Activated naive CD8-positive, alpha-beta T cell treated with anti-CD3 and anti-CD28 coated beads, Interleukin-2, amount 10 ng/mL, durations not matched to agents 7 days and 5 days (primary cell): ENCODE results near the gene CCT3. TPM values are rescaled to one million over a fixed set of nuclear protein-coding genes. Genes with fewer than 3 reads are reported as not detected.

Experiments used
- ATAC-seq: fragments of 150-1000 bp; cut with Tn5 transposase; one replicate; pipeline ENCODE4 v1.10.0; 2021; ENCODE audit warnings: low read depth, moderate library complexity
- POLR2A ChIA-PET: fragments of 350-600 bp; sonication (Branson Sonifier 250); formaldehyde crosslinking; loops from one replicate; lab custom pipeline; 2021; ENCODE audit warnings: antibody characterized with exemption; lab: Charles Lee
- DNase-seq: peaks from one replicate; pipeline ENCODE4 v3.0.0; 2021
- H3K27ac Mint-ChIP-seq: one replicate; pipeline ENCODE4 v1.8.0; 2022; ENCODE audit warnings: mild to moderate bottlenecking, mixed read lengths
- H3K27me3 Mint-ChIP-seq: one replicate; pipeline ENCODE4 v1.8.0; 2022; ENCODE audit warnings: mild to moderate bottlenecking, moderate library complexity, mixed read lengths
- H3K36me3 Mint-ChIP-seq: one replicate; pipeline ENCODE4 v1.8.0; 2021; ENCODE audit warnings: mild to moderate bottlenecking, mixed read lengths
- H3K4me1 Mint-ChIP-seq: one replicate; pipeline ENCODE4 v1.8.0; 2021; ENCODE audit warnings: mixed read lengths
- H3K4me3 Mint-ChIP-seq: one replicate; pipeline ENCODE4 v1.8.0; 2022; ENCODE audit warnings: mild to moderate bottlenecking, moderate library complexity, mixed read lengths
- H3K9me3 Mint-ChIP-seq: one replicate; pipeline ENCODE4 v1.8.0; 2021; ENCODE audit warnings: mixed read lengths
- total RNA-seq, 2 experiments: library from RNA; stranded (reverse); gene quantifications; one replicate each; pipeline ENCODE4 v1.2.3, GENCODE V29; 2021

The CCT3 gene
- total RNA-seq, 2 experiments from 2014 or later, result 163 to 165 TPM

- ATAC-seq, result no peak
- no peaks in the 10 kb centered on the region for H3K27me3 Mint-ChIP-seq
- peaks cover 16% of the 10 kb centered on the region for H3K36me3 Mint-ChIP-seq
- no peak overlapping the region for H3K27ac Mint-ChIP-seq
- POLR2A ChIA-PET, result interaction anchor here (1.4 kb wide), 1 partner anchor 34 kb away, joined by 4 read pairs; no protein-coding TSS in a partner anchor
- H3K4me3 Mint-ChIP-seq, result peak overlapping the region; percentile 2
- H3K9me3 Mint-ChIP-seq, result no peaks in the 10 kb centered on the region
- no peak for DNase-seq
- peaks cover 29% of the 10 kb centered on the region for H3K4me1 Mint-ChIP-seq
Observed at GRCh38 chr1:156279837-156280236, 58.3 kb downstream of the CCT3 start.

DNA sequence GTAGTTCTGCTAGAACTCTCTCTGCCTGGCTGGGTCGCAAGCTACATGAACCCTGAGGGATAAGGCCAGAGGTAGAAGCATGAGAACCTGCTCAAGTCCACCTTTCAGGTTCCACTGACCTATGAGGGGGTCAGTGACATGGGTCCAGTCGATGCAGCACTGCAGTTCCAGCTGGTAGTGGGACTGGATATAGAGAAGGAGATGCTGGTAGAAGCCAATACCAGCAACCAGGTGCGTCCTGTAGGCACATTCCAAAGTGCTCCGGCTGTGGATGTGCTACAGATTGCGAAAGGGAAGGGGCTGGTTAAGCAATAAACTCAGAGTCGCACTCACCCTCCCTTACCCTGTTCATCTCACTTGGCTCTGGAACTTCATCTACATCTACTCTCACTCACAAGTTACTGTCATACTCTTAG, 61.1 kb downstream of the CCT3 start:
- POLR2A ChIA-PET, result interaction anchor here (1.0 kb wide), 1 partner anchor 130 kb away, joined by 3 read pairs; no protein-coding TSS in a partner anchor
- Mint-ChIP-seq H3K4me1 (peaks cover 22% of the 10 kb centered on the region), H3K27me3 (no peaks in the 10 kb centered on the region), H3K4me3 (no peak overlapping the region), H3K36me3 (peaks cover 32% of the 10 kb centered on the region), H3K9me3 (no peaks in the 10 kb centered on the region), H3K27ac (no peak overlapping the region)
- DNase-seq, result no peak
- ATAC-seq, result no peak

DNA sequence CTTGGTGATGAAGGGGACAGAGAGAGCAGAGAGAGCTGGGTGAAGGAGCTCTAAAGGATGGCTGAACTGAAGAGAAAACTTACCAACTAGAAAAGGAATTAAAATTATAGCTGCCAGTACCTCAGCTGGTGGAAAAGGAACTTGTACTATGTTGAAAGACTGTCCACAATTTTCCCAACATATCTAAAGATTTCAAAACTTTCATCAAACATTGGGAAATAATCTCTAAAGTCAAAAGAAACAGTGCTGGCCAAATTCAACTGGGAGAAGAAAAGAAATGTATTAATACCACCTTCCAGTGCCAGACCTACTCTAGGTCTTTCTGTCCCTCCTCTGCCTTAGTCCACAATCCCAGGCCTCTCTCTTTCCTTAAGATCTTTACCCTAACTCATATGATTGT, 61.6 kb downstream of the CCT3 start:
- H3K27ac Mint-ChIP-seq, result no peak overlapping the region
- H3K4me3 Mint-ChIP-seq, result no peak overlapping the region
- POLR2A ChIA-PET, result interaction anchor here (1.0 kb wide), 1 partner anchor 129 kb away, joined by 3 read pairs; no protein-coding TSS in a partner anchor
- DNase-seq (no peak), ATAC-seq (no peak)
- H3K9me3 Mint-ChIP-seq, result no peaks in the 10 kb centered on the region
- H3K4me1 Mint-ChIP-seq, result peaks cover 20% of the 10 kb centered on the region
- no peaks in the 10 kb centered on the region for H3K27me3 Mint-ChIP-seq
- H3K36me3 Mint-ChIP-seq, result peaks cover 36% of the 10 kb centered on the region

- Mint-ChIP-seq H3K4me3 (no peak overlapping the region), H3K27ac (no peak overlapping the region), H3K36me3 (peaks cover 49% of the 10 kb centered on the region), H3K4me1 (peaks cover 3% of the 10 kb centered on the region), H3K27me3 (no peaks in the 10 kb centered on the region), H3K9me3 (no peaks in the 10 kb centered on the region)
- POLR2A ChIA-PET, result interaction anchor here (3.9 kb wide), 1 partner anchor 12 kb away, joined by 24 read pairs; the partner anchor contains the start of genes SMG5 and TMEM79
- ATAC-seq, result no peak
- DNase-seq, result no peak
Observed at GRCh38 chr1:156270314-156270713, 67.8 kb downstream of the CCT3 start.

GRCh38 chr1:156268336-156268735, 69.8 kb downstream of the CCT3 start:
- DNase-seq (no peak), ATAC-seq (no peak)
- Mint-ChIP-seq H3K36me3 (peaks cover 51% of the 10 kb centered on the region), H3K27ac (no peak overlapping the region), H3K27me3 (no peaks in the 10 kb centered on the region), H3K4me1 (peaks cover 1% of the 10 kb centered on the region), H3K4me3 (no peak overlapping the region), H3K9me3 (no peaks in the 10 kb centered on the region)
- POLR2A ChIA-PET, result interaction anchor here (1.2 kb wide), 1 partner anchor 14 kb away, joined by 3 read pairs; the partner anchor contains the start of gene SMG5

- no peaks in the 10 kb centered on the region for H3K27me3 Mint-ChIP-seq
- POLR2A ChIA-PET, result no interaction called here
- H3K4me3 Mint-ChIP-seq, result no peak overlapping the region
- peaks cover 40% of the 10 kb centered on the region for H3K36me3 Mint-ChIP-seq
- no peaks in the 10 kb centered on the region for H3K9me3 Mint-ChIP-seq
- no peak overlapping the region for H3K27ac Mint-ChIP-seq
- DNase-seq, result no peak
- ATAC-seq, result no peak
- peaks cover 1% of the 10 kb centered on the region for H3K4me1 Mint-ChIP-seq
Observed at GRCh38 chr1:156266051-156266450, 72.0 kb downstream of the CCT3 start.

- Mint-ChIP-seq H3K4me3 (no peak overlapping the region), H3K36me3 (peaks cover 44% of the 10 kb centered on the region), H3K27me3 (no peaks in the 10 kb centered on the region), H3K27ac (no peak overlapping the region), H3K4me1 (peaks cover 1% of the 10 kb centered on the region), H3K9me3 (no peaks in the 10 kb centered on the region)
- no peak for DNase-seq
- no peak for ATAC-seq
- POLR2A ChIA-PET, result interaction anchor here (0.6 to 1.7 kb wide), 3 partner anchors 19 to 74 kb away, joined by 4 to 9 read pairs (median 5); partner anchors contain the start of gene SMG5
Observed at GRCh38 chr1:156263288-156263655, 74.8 kb downstream of the CCT3 start.

- ATAC-seq, result no peak
- Mint-ChIP-seq H3K4me3 (no peak overlapping the region), H3K4me1 (peaks cover 4% of the 10 kb centered on the region), H3K9me3 (no peaks in the 10 kb centered on the region), H3K27ac (no peak overlapping the region), H3K27me3 (no peaks in the 10 kb centered on the region), H3K36me3 (peaks cover 48% of the 10 kb centered on the region)
- DNase-seq, result no peak
- POLR2A ChIA-PET, result interaction anchor here (1.7 kb wide), 1 partner anchor 20 kb away, joined by 9 read pairs; the partner anchor contains the start of gene SMG5
Observed at GRCh38 chr1:156262461-156263287, 75.4 kb downstream of the CCT3 start.

DNA sequence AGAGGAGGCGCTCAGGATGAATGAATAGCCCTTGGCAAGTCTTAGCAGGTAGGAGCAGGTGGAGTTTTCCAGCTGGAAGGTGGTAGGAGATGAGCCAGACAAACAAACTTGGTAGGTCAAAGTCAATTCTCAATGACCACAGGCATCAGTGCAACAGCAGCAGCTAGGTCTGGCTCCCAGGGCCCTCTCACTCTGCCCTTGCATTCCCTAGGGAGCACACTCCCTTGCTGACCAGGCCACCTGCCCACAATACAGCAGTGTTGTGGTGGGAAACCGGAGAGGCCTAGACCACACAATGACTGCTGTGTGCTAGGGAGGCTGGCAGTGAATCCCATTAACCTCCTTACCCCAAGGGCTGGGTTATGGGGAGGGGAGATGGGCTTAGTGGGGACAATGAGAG, 77.2 kb downstream of the CCT3 start:
- H3K36me3 Mint-ChIP-seq, result peaks cover 44% of the 10 kb centered on the region
- H3K27ac Mint-ChIP-seq, result peak overlapping the region; percentile 37
- peaks cover 16% of the 10 kb centered on the region for H3K4me1 Mint-ChIP-seq
- POLR2A ChIA-PET, result interaction anchor here (1.9 kb wide), 1 partner anchor 15 kb away, joined by 7 read pairs; no protein-coding TSS in a partner anchor
- no peaks in the 10 kb centered on the region for H3K9me3 Mint-ChIP-seq
- ATAC-seq (no peak), DNase-seq (no peak)
- H3K27me3 Mint-ChIP-seq, result no peaks in the 10 kb centered on the region
- no peak overlapping the region for H3K4me3 Mint-ChIP-seq

- Mint-ChIP-seq H3K4me1 (peaks cover 18% of the 10 kb centered on the region), H3K4me3 (no peak overlapping the region), H3K36me3 (peaks cover 38% of the 10 kb centered on the region), H3K27ac (no peak overlapping the region), H3K9me3 (no peaks in the 10 kb centered on the region), H3K27me3 (no peaks in the 10 kb centered on the region)
- ATAC-seq (no peak), DNase-seq (no peak)
- POLR2A ChIA-PET, result interaction anchor here (1.3 to 1.9 kb wide), 2 partner anchors 14 to 65 kb away, joined by 3 to 7 read pairs; no protein-coding TSS in a partner anchor
Observed at GRCh38 chr1:156259805-156260204, 78.3 kb downstream of the CCT3 start.

Other genes with a start within 250 kb of the CCT3 start
- 10 to 100 TPM; 11.7 to 13.0 TPM for gene LMNA, start 223.6 kb downstream of the CCT3 start, total RNA-seq
- 10 to 100 TPM in 1 of 2 experiments, 1 to 10 TPM in 1; 9.8 to 10.2 TPM for gene SEMA4A, start 184.7 kb downstream of the CCT3 start, total RNA-seq
- 10 to 100 TPM; 30.9 to 35.3 TPM for gene SLC25A44, start 144.2 kb downstream of the CCT3 start, total RNA-seq
- gene PMF1, start 125.3 kb downstream of the CCT3 start, total RNA-seq, result 10 to 100 TPM; 66.2 to 71.2 TPM
- 1 to 10 TPM; 3.3 to 4.8 TPM for gene BGLAP, start 96.1 kb downstream of the CCT3 start, total RNA-seq
- gene PAQR6, start 90.2 kb downstream of the CCT3 start, total RNA-seq, result 1 to 10 TPM; 7.0 TPM
- 10 to 100 TPM; 72.3 to 76.4 TPM for gene SMG5, start 55.5 kb downstream of the CCT3 start, total RNA-seq
- gene TMEM79, start 54.0 kb downstream of the CCT3 start, total RNA-seq, result 10 to 100 TPM; 12.3 to 12.8 TPM
- gene GLMP, start 42.6 kb downstream of the CCT3 start, total RNA-seq, result 10 to 100 TPM; 27.5 to 27.8 TPM
- gene VHLL, start 39.0 kb downstream of the CCT3 start, total RNA-seq, result not detected
- not detected for gene TSACC, start 234 bp upstream of the CCT3 start, total RNA-seq
- not detected for gene RHBG, start 30.9 kb upstream of the CCT3 start, total RNA-seq
- 10 to 100 TPM; 52.4 to 54.4 TPM for gene MEF2D, start 162.5 kb upstream of the CCT3 start, total RNA-seq
- 10 to 100 TPM; 26.1 to 30.3 TPM for gene IQGAP3, start 234.3 kb upstream of the CCT3 start, total RNA-seq
- gene TTC24, start 241.4 kb upstream of the CCT3 start, total RNA-seq, result 10 to 100 TPM; 22.7 to 24.1 TPM